GM08714 (cell line): ENCODE measurements around the gene TSKS.
A peak's percentile ranks its signal among the peaks of the same experiment; 100 is the strongest.

ENCODE experiments used
- H3K4me3 ChIP-seq: fragments of 200-500 bp; sonication (Bioruptor generic); 2 replicates; pipeline ENCODE4 v1.5.1; 2014; ENCODE audit warnings: mild to moderate bottlenecking, low read length, inconsistent platforms
- ZNF274 ChIP-seq: IDR thresholded peaks from 2 replicates; pipeline ENCODE4 v1.6.1; 2012; ENCODE audit warnings: mild to moderate bottlenecking, low read depth, low read length

The TSKS gene, protein sequence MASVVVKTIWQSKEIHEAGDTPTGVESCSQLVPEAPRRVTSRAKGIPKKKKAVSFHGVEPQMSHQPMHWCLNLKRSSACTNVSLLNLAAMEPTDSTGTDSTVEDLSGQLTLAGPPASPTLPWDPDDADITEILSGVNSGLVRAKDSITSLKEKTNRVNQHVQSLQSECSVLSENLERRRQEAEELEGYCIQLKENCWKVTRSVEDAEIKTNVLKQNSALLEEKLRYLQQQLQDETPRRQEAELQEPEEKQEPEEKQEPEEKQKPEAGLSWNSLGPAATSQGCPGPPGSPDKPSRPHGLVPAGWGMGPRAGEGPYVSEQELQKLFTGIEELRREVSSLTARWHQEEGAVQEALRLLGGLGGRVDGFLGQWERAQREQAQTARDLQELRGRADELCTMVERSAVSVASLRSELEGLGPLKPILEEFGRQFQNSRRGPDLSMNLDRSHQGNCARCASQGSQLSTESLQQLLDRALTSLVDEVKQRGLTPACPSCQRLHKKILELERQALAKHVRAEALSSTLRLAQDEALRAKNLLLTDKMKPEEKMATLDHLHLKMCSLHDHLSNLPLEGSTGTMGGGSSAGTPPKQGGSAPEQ

DNA sequence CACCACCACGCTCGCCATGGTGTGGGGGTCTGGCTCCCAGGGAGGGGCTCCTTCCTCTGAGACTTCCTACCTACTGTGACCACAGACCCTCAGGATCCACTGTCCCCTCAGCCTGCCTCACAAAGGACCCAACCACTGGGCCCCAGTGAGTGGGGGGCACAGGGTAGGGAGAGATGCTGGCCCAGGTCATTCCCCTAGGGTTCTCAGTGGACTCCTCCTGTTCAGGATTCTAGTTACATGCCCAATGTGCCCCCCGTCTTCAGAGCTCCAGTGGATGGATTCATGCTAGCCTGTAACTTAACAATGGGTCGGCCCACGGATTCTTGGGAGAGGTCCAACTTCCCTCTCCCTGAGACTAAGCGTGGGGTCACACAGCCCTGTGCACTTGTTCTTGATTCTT lies at the start of gene TSKS:
TSKS (minus strand) TSS at position 77 of the 400 bp plus-strand sequence; CDS start at position 18, 59 bp downstream.
- no peak within 1 kb of the TSS for H3K4me3 ChIP-seq
- TF ChIP-seq ZNF274, result no peak

DNA sequence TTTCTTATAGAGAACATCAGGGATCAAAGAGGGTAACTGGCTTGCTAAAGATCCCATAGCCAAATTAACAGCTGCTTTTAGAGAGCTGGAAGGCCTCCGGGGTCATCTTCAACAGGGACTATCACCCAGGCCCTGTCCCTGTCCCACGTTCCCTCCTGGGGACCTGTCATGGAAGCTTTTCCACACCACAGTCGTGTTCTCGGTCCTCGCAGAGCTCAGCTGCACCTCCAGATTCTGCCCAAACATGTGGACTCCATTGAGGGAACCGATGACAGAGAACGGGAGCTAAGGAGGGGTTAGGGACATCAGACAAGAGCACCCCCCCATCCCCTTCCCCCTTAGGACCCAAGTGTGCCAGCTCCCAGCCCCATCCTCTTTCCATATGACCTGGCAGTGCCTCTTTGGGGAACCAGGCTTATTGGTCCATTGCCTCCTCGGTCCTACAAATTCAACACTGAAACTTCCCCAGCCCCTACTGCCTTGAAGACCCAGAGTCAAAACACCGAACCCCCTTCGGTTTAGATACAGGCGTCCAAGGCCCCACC lies 49.4 kb upstream of the TSKS start:
- H3K4me3 ChIP-seq, result peak overlapping the region; percentile 78; the same call in 1 of the 2 replicates
- no peak for TF ChIP-seq ZNF274

DNA sequence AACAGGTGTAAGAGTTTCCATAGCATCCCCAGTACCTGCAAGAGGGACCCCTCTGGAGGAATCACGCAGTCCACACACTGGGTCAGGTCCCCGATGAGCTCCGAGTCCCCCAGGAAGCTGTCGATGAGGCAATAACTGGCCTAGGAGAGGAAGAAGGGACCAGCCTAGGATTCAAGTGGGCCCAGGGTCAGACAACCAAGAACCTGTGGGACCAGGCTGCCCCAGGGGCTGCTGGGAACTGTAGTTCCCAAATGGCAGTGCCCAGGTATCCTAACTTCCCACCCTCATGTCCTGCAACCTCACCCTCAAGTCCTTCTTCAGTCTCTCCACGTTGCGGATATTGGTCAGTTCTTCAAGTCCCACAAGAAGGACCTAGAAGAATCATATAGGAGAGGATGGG lies 48.2 kb upstream of the TSKS start:
- no peak overlapping the region for H3K4me3 ChIP-seq
- no peak for TF ChIP-seq ZNF274

DNA sequence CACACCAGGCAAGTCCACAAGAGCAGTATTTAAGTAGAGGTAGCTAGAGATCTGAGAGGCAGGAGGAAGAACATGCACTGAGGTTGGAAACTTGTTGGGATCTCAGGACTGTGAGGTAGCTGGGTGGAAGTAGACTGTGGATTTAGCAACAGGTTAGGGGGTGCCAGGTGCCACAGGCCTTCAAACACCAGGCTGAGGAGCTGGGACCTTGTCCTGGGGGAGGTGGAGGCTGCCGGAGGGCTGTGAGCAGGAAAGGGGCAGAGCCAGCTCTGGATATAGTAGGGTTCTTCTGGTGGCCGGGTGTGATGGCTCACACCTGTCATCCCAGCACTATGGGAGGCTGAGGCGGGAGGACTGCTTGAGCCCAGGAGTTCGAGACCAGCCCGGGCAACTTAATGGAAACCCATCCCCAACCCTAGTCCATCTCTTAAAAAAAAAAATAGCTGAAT lies 46.9 kb upstream of the TSKS start:
- no peak overlapping the region for H3K4me3 ChIP-seq
- no peak for TF ChIP-seq ZNF274

DNA sequence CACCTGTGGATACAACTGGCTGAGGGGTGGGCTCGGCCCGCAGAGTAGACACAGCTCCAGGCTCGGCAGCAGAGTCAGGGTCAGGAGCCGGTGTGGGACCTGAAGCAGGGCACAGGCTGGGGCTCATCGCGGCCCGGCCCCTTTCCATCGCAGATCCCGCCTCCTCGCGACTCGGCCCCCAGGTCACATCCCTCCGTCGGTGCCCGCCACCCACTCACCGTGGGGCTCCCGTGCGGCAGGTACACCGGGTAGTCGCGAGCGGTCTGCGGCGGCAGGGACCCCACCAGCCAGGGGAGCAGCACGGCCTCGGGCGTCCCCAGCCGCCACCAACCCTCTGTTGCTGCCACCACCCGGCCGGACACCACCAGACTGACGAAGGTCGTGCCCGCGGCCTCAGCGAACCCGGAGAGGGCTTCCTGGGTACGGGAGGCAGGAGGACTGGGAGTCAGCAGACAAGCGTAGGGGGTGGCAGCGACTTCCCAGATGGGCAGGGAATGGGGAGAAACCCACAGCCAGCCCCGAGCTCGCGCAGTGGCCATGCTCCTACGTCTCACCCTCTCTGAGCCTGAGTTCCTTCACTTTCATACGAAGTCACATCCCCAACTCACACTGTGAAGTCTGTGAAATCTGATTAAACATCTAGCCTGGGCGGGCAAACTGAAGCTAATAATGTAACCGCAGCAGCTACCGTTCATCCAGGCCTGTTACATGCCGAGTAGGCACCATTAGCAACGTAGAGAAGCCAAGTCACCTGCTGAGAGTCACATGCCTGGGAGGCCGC lies 46.2 kb upstream of the TSKS start:
- TF ChIP-seq ZNF274, result no peak
- peak overlapping the region; percentile 44; the same call in 1 of the 2 replicates for H3K4me3 ChIP-seq

DNA sequence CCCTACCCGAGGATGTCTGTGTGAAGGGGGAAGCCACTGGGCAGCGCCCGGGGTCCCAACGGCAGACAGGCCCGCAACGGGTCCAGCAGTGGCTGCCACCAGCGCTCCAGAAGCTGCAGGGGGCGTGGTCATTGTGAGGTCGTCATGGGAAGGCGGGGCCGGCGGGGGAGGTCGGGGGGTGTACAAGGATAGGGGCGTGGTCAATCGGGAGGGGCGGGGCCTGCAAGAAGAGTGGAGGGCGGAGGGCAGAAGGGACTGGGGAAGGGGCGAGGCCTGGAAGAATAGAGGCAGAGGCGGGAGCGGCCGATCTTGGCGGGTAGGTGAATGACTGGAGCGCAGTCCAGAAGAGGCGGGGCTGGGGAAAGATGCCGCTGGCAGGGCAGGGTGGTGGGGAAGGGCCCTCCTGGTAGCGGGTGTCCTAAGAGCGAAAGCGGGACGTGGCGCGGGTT lies 45.6 kb upstream of the TSKS start:
- TF ChIP-seq ZNF274, result no peak
- H3K4me3 ChIP-seq, result peak overlapping the region; percentile 44; the same call in 1 of the 2 replicates

DNA sequence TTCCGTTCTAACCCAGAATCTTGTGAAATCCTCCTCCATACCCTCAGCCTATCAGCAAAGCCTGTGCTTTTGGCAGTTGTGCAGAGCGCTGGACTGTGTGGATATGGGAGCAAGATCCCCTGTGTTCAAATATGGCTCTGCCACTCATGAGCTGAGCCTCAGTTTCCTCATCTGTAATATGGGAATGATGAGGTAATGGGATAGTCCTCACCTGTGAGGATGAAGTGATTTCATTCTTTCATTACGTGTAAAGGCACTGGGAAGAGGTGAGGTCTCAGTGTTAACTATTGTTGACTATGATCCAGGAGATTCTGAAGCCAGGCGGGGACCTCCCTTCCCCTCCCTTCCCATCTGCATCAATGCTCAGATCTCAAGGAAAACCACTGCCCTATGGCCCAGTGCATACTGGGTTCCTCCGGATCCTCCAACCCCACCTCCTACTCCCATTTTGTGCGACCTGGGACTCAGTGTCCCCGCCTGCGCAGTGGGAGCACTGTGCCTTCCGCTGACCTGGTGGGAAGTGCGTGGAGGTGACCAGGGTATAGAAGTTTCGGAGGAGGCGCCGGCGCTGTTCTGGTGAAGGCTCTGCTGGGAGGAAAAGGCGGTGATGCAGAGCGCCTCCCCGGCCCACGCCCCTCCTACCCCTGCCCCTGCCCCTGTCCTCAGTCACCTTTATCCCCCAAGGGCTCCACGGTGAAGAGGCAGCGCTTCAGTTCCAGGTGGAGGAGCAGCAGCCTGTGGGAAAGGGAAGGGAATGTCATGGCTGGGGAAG lies 45.0 kb upstream of the TSKS start:
- TF ChIP-seq ZNF274, result no peak
- H3K4me3 ChIP-seq, result no peak overlapping the region

DNA sequence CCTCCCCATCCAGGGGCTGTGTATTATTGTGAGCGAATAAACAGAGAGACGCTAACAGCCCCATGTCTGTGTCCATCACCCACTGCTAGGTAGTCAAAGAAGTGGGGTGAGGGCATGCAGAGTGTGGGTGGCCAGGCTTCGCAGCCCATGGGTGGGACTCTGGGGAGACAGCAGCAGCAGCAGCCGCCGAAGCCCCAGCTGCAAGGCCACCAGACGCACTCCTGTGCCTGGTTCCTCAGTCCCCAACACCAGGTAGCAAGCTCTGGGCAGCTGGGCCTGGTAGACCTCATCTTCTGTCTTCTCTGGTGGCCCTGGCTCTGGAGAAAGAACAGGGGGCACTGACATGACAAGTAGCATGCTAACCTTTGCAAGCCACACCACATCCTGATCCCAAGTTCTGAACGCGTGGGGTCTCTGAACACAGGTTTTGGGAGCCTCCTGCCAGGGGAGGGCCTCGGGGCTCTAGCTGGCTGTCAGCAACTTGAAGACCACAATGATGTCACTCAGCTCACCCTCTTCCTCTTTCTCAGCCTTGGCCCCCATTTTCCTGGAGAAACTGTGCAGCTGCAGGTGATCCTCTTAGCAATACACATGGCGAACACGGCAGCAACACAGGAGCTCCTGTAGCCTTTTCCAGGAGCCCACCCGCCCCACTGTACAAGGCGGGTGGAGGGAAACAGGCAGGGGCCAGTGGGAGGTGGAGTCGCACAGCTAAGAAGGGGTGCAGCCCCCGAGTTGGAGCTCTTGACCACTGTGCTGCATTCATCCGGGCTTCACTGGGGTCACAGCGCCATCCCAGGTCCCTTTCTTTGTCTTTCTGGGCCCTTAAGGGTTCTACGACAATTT lies 44.2 kb upstream of the TSKS start:
- H3K4me3 ChIP-seq, result no peak overlapping the region
- no peak for TF ChIP-seq ZNF274

DNA sequence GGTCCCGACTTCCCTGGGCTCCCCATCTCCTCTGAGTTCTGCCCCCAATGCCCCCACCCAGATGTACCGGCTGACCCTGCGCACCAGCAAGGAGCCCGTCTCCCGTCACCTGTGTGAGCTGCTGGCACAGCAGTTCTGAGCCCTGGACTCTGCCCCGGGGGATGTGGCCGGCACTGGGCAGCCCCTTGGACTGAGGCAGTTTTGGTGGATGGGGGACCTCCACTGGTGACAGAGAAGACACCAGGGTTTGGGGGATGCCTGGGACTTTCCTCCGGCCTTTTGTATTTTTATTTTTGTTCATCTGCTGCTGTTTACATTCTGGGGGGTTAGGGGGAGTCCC lies 43.5 kb upstream of the TSKS start:
- H3K4me3 ChIP-seq, result no peak overlapping the region
- TF ChIP-seq ZNF274, result no peak

DNA sequence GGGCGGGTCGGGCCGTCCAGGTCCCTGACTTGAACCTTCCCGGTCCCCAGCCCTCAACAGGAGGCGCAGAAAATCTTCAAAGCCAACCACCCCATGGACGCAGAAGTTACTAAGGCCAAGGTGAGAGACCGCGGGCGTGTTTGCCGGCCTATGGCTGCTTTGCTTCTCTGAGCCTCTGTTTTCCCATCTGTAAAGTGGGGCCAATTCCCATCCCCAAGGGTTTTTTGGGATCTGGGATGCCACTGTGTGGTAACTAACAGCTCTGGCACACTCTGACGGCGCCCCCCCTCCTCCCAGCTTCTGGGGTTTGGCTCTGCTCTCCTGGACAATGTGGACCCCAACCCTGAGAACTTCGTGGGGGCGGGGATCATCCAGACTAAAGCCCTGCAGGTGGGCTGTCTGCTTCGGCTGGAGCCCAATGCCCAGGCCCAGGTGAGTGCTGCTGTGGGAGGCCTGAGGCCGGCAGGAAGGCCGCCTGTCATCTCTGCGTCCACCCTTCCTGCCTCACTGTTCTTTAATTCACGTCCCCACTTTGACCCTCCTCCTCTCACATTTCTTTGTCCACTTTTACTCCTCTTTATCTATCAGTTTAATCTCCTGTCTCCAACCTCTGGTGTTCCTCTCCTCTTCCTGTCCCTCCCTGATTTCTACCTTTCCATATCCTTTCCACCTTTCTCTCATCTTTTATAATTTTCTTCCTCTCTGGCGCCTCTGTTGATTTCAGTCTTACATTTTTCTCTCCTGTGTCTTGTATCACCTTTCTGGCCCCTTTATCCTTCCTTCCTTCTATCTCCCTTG lies 42.9 kb upstream of the TSKS start:
- no peak for TF ChIP-seq ZNF274
- no peak overlapping the region for H3K4me3 ChIP-seq

DNA sequence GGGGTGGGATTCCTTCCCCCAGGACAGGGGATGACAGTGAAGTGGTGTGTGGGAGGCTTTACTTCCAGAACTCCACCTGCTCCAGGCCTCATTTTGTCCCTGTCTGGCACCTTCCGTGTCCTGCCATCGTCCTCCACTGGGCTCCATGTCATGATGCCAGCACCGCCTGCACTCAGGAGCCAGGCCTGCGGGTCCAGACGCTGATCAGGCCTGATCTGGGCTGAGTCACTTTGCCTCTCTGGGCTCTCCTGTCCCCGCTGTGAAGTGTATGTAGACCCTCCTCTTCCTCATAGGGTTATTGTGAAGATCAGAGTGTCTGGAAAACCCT lies 40.4 kb upstream of the TSKS start:
- TF ChIP-seq ZNF274, result no peak
- H3K4me3 ChIP-seq, result no peak overlapping the region

DNA sequence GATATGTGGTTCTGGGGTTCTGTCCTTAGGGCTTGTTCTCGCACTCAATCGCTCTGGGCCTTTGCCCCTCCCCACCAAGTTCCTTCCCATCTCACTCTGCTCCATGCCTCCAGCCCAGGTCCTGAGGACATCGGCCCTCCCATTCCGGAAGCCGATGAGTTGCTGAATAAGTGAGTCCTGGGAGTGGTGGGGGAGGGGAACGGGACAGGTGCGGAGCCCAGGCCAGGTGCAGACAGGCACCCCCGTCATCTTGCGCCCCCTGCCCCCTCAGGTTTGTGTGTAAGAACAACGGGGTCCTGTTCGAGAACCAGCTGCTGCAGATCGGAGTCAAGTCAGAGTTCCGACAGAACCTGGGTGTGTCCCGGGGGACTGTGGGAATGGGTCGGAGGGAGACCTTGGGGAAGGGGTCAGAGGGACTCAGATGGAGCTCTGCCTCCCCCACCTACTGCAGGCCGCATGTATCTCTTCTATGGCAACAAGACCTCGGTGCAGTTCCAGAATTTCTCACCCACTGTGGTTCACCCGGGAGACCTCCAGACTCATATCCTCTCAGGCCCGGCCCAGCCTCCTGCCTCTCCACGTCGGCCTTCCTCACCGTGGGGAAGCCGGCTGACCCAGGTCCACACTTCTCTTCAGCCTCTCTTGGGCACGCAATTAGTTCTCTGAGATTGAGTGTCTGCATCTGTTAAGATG lies 39.9 kb upstream of the TSKS start:
- H3K4me3 ChIP-seq, result no peak overlapping the region
- TF ChIP-seq ZNF274, result no peak
